Activated T-cell treated with anti-CD3 and anti-CD28 coated beads, Interleukin-2, amount 50 U/mL, for 72 hours (primary cell): ENCODE data around the gene SLC19A1. TPM values are rescaled to one million over a fixed set of nuclear protein-coding genes. Genes with fewer than 3 reads are reported as not detected.

Source experiments
- ATAC-seq, 2 donors: fragments of 150-1000 bp; cut with Tn5 transposase; replicated peaks in 1 of 2; 2 replicates each; pipeline ENCODE4 v1.10.0; 2021; ENCODE audit warnings: moderate library complexity in 2 of 2, mild to moderate bottlenecking in 1 of 2
- DNase-seq, 2 donors: peaks; one replicate each; pipeline ENCODE4 v3.0.0; 2021 to 2022; ENCODE audit warnings: mixed read lengths in 1 of 2
- H3K27ac Mint-ChIP-seq: one replicate; pipeline ENCODE4 v1.8.0; 2022; ENCODE audit warnings: mild to moderate bottlenecking, moderate library complexity, mixed read lengths
- H3K27me3 Mint-ChIP-seq: one replicate; pipeline ENCODE4 v1.8.0; 2022; ENCODE audit warnings: low read depth, mixed read lengths
- H3K36me3 Mint-ChIP-seq, 2 donors: one replicate each; pipeline ENCODE4 v1.8.0; 2022; ENCODE audit warnings: mixed read lengths in 2 of 2, mild to moderate bottlenecking in 1 of 2; ENCODE audit not compliant: insufficient read depth in 2 of 2
- H3K4me1 Mint-ChIP-seq: one replicate; pipeline ENCODE4 v1.8.0; 2022; ENCODE audit warnings: low read depth, mixed read lengths
- H3K4me3 Mint-ChIP-seq, 2 donors: one replicate each; pipeline ENCODE4 v1.8.0; 2022; ENCODE audit warnings: mild to moderate bottlenecking in 2 of 2, mixed read lengths in 2 of 2, moderate library complexity in 2 of 2
- H3K9me3 Mint-ChIP-seq, 2 donors: one replicate each; pipeline ENCODE4 v1.8.0; 2022; ENCODE audit warnings: mixed read lengths in 2 of 2
- total RNA-seq, 2 donors: library from RNA; stranded (reverse); gene quantifications; one replicate each; pipeline ENCODE4 v1.2.3, GENCODE V29; 2022

SLC19A1 gene
- total RNA-seq, 2 donors from 2014 or later = 30.4 to 40.1 TPM

- Mint-ChIP-seq H3K27me3 (peaks cover 23% of the 10 kb centered on the region), H3K4me1 (peaks cover 4% of the 10 kb centered on the region), H3K9me3 (no peaks in the 10 kb centered on the region), H3K36me3 (peaks cover 0 to 3% of the 10 kb centered on the region in 2 donors), H3K27ac (no peak overlapping the region), H3K4me3 (no peak overlapping the region)
- no peak for DNase-seq
- no peak for ATAC-seq
Measured at GRCh38 chr21:45559216-45560105, 17.2 kb upstream of the SLC19A1 start.

GRCh38 chr21:45558044-45558721, 15.9 kb upstream of the SLC19A1 start:
- H3K27ac Mint-ChIP-seq = no peak overlapping the region
- H3K4me1 Mint-ChIP-seq = peaks cover 8% of the 10 kb centered on the region
- ATAC-seq = no peak
- no peaks in the 10 kb centered on the region for H3K9me3 Mint-ChIP-seq
- peaks cover 0 to 3% of the 10 kb centered on the region in 2 donors for H3K36me3 Mint-ChIP-seq
- H3K27me3 Mint-ChIP-seq = peaks cover 17% of the 10 kb centered on the region
- no peak for DNase-seq
- H3K4me3 Mint-ChIP-seq = no peak overlapping the region

GRCh38 chr21:45557616-45558043, 15.4 kb upstream of the SLC19A1 start:
- no peaks in the 10 kb centered on the region for H3K9me3 Mint-ChIP-seq
- no peak overlapping the region for H3K4me3 Mint-ChIP-seq
- ATAC-seq (no peak), DNase-seq (no peak)
- H3K27me3 Mint-ChIP-seq = peaks cover 11% of the 10 kb centered on the region
- peaks cover 11% of the 10 kb centered on the region for H3K4me1 Mint-ChIP-seq
- H3K36me3 Mint-ChIP-seq = peaks cover 0 to 3% of the 10 kb centered on the region in 2 donors
- no peak overlapping the region for H3K27ac Mint-ChIP-seq

GRCh38 chr21:45556645-45557615, 14.7 kb upstream of the SLC19A1 start:
- ATAC-seq = no peak
- H3K27me3 Mint-ChIP-seq = peaks cover 5% of the 10 kb centered on the region
- H3K4me3 Mint-ChIP-seq = peak overlapping the region; percentile 27 to 58
- no peak overlapping the region for H3K27ac Mint-ChIP-seq
- peaks cover 0 to 3% of the 10 kb centered on the region in 2 donors for H3K36me3 Mint-ChIP-seq
- peaks cover 14% of the 10 kb centered on the region for H3K4me1 Mint-ChIP-seq
- H3K9me3 Mint-ChIP-seq = no peaks in the 10 kb centered on the region
- no peak for DNase-seq

GRCh38 chr21:45556302-45556644, 14.0 kb upstream of the SLC19A1 start:
- peaks cover 1 to 3% of the 10 kb centered on the region in 2 donors for H3K36me3 Mint-ChIP-seq
- H3K27ac Mint-ChIP-seq = no peak overlapping the region
- H3K9me3 Mint-ChIP-seq = no peaks in the 10 kb centered on the region
- no peak for ATAC-seq
- H3K27me3 Mint-ChIP-seq = peaks cover 5% of the 10 kb centered on the region
- H3K4me1 Mint-ChIP-seq = peaks cover 21% of the 10 kb centered on the region
- no peak for DNase-seq
- H3K4me3 Mint-ChIP-seq = no peak overlapping the region

- peak overlapping the region; percentile 62 to 70 for H3K4me3 Mint-ChIP-seq
- DNase-seq (peak; percentile 57 to 76), ATAC-seq (peak; percentile 54 to 60)
- H3K36me3 Mint-ChIP-seq = peaks cover 1 to 3% of the 10 kb centered on the region in 2 donors
- peaks cover 26% of the 10 kb centered on the region for H3K4me1 Mint-ChIP-seq
- H3K27ac Mint-ChIP-seq = no peak overlapping the region
- no peaks in the 10 kb centered on the region for H3K9me3 Mint-ChIP-seq
- peaks cover 5% of the 10 kb centered on the region for H3K27me3 Mint-ChIP-seq
Measured at GRCh38 chr21:45555557-45556301, 13.5 kb upstream of the SLC19A1 start.

GRCh38 chr21:45555251-45555556, 13.0 kb upstream of the SLC19A1 start:
- no peak for ATAC-seq
- H3K27ac Mint-ChIP-seq = no peak overlapping the region

GRCh38 chr21:45554477-45555175, 12.4 kb upstream of the SLC19A1 start:
- Mint-ChIP-seq H3K36me3 (peaks cover 1 to 3% of the 10 kb centered on the region in 2 donors), H3K4me1 (peaks cover 35% of the 10 kb centered on the region), H3K9me3 (no peaks in the 10 kb centered on the region), H3K4me3 (peak overlapping the region; percentile 82 to 96), H3K27ac (peak overlapping the region; percentile 98), H3K27me3 (no peaks in the 10 kb centered on the region)
- DNase-seq (peak; percentile 87 to 96), ATAC-seq (peak; percentile 58 to 65)

More at GRCh38 chr21:45555251-45555556, 13.0 kb upstream of the SLC19A1 start:
- Mint-ChIP-seq H3K4me3 (peak overlapping the region in 1 of 2 donors; percentile 47), H3K27me3 (peaks cover 1% of the 10 kb centered on the region), H3K4me1 (peaks cover 32% of the 10 kb centered on the region), H3K36me3 (peaks cover 1 to 3% of the 10 kb centered on the region in 2 donors), H3K9me3 (no peaks in the 10 kb centered on the region)
- no peak for DNase-seq

- no peak for ATAC-seq
- DNase-seq = no peak
- Mint-ChIP-seq H3K36me3 (peaks cover 1 to 3% of the 10 kb centered on the region in 2 donors), H3K27ac (peak overlapping the region; percentile 82), H3K4me3 (peak overlapping the region; percentile 41 to 68), H3K9me3 (no peaks in the 10 kb centered on the region), H3K27me3 (no peaks in the 10 kb centered on the region), H3K4me1 (peaks cover 41% of the 10 kb centered on the region)
Measured at GRCh38 chr21:45552696-45553391, 10.6 kb upstream of the SLC19A1 start.

- Mint-ChIP-seq H3K27me3 (no peaks in the 10 kb centered on the region), H3K4me1 (peaks cover 41% of the 10 kb centered on the region), H3K36me3 (peaks cover 1 to 3% of the 10 kb centered on the region in 2 donors), H3K4me3 (peak overlapping the region; percentile 89 to 94), H3K9me3 (no peaks in the 10 kb centered on the region), H3K27ac (peak overlapping the region; percentile 100)
- DNase-seq (peak in 1 of 2 donors; percentile 31), ATAC-seq (peak; percentile 1 to 5)
Measured at GRCh38 chr21:45551783-45552695, 9.8 kb upstream of the SLC19A1 start.
